ENCODE results near the gene CSF1.
A peak's percentile ranks its signal among the peaks of the same experiment; 100 is the strongest.
"Not testable (repeated sequence)": the region's sequence is repeated elsewhere in the genome, so short reads cannot be mapped to it uniquely, and the experiment has no call there.

The CSF1 gene

DNA sequence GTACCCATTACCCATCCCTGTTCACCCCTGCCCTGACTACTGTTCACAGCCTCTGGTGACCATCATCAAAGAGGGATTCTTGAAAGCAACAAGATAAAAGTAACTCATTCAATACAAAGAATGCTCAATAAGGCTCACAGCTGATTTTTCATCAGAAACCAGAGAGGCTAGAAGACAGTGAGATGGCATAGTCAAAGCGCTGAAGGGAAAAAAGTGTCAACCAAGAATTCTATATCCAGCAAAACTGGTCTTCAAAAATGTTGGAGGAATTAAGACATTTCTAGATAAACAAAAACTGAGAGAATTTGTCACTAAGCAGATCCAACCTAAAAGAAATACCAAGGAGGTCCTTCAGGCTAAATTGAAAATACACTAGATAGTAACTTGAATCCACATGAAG lies 27.1 kb downstream of the CSF1 start:
- DNase-seq (ENCODE audit: low read depth) = no peak

DNA sequence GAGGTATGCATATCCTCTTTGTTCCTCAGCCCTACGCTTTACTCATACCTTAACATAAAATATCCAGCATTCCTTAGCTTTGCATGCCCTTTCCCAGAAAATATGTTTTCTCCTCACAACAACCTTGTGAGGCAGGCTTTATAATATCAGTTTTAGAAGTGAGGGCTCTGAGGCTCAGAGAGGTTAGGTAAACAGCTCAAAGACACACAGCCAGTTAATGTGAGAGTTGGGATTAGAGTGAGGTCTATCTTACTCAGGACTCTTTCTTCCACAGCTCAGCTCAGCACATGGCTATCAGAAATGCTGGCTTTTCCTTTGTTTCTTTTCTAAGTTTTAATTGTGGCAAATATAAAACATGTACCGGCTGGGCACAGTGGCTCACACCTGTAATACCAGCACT lies 27.9 kb downstream of the CSF1 start:
- DNase-seq (ENCODE audit: low read depth) = no peak

DNA sequence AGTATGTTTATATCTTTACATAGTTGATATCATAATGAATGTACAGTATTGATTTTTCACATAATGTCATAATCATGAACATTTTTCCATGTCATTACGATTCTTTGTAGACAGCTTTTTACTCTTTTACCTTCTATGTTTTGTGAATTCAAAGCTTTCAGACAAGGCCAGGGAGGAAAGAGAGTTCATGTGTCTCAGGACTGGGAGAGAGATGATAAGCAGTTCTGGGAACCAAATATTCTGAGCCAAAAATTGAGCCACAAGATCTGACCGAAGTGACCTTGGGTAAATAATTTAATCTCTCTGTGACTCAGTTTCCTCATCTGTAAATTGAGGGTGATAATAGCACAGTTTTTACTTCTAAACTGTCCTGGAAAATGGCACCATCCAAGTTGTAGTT lies 31.8 kb downstream of the CSF1 start:
- DNase-seq (ENCODE audit: low read depth) = no peak

DNA sequence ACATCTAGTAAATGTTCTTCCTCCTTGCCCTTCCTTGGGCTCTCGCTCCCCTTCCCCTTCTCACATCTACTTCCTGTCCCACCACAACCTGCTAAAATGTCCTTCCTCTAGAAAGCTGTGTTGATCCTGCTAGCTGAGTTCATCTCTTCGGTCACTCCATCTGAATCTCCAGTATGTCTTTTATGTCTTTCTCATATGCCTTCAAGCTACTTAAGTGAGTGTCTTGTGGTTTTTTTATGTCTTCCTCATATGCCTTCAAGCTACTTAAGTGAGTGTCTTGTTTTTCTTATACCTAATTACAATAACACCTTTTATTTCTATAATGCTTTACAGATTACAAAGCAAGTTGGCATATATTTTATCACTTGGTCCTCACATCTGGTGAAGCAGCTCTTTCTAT lies 33.9 kb downstream of the CSF1 start:
- no peak for DNase-seq (ENCODE audit: low read depth)

DNA sequence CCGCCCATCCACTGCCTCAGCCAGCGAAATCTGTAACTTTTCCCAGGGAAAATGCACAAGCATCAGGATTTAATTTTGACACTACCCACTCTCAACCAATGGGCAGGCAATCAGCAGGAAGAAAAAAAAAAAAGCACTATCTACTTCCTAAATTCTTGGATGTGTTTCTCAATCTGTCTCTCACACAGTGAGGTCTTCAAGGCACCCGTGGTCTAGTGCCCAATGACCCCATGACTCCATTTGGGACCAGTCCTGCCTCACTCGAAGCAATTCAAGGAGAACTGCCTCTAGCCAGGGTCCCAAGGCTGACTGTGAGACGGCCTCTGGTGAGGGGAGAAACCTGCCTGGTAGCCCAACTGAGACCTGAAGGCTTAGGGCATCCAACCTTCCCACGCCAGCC lies 35.9 kb downstream of the CSF1 start:
- DNase-seq (ENCODE audit: low read depth) = no peak

DNA sequence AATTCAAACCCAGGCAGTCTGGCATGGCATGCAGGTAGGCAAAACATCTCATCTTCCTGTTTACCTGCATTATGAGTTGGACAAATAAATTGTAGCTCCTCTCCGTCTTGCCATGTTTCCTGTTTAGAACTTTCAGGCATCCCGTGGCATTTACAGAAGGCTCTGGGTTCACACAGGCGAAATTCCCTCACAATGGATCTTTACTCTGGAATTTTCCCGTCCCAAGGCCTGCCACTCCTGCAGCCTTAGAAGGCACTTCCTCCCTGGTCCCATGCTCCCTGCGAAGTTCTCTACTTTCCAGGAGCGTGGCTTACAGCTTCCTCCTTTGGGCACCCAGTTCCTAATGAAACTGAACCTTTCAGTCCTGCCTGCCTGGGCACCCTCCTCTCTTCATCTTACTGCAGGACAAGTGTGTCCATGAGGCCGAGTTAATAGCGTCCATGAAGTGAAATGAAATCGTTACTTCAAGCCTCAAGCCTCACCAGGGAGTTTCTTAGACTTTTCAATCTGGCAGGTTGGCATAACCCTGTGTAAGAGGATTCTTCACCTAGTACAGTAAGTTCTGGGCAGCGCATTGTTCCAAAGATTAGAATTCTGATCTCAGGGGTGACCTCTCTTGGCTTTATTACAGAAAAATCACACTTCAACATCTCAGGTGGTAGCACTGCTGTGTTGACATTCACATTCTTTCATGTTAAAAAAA lies 37.1 kb downstream of the CSF1 start:
- no peak for DNase-seq (ENCODE audit: low read depth)

DNA sequence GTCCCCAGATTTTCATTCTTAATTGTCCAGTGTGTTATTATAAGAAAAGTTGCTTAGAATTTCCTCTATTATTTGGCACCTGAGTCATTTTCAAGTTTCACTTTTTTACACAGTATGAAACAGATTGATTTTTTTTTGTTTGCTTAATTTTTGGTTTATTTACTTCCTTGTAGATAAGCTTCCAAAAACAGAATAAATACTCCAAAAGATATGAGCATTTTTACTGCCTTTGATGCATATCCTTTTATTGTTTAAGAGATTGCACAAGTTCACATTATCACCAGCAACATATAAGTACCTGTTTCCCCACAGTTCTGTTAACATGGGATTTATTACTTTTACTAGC lies 37.6 kb downstream of the CSF1 start:
- DNase-seq (ENCODE audit: low read depth) = no peak

DNA sequence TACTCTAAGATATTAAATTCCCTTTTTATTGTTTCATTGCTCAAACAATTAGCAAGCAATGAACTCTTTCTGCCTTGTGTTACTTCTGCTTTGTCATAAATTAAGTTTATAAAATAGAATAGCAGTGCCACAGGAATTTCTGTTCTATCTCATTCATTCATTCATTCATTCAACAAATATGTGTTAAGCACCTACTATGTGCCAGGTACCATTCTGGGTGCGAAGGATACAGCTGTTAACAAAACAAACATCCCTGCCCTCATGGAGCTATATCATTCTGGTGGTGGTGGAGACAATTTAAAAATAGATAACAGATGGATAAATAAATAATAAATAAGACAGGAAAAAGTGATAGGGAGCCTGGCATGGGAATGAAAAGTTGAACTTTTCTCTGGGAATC lies 39.4 kb downstream of the CSF1 start:
- no peak for DNase-seq (ENCODE audit: low read depth)

DNA sequence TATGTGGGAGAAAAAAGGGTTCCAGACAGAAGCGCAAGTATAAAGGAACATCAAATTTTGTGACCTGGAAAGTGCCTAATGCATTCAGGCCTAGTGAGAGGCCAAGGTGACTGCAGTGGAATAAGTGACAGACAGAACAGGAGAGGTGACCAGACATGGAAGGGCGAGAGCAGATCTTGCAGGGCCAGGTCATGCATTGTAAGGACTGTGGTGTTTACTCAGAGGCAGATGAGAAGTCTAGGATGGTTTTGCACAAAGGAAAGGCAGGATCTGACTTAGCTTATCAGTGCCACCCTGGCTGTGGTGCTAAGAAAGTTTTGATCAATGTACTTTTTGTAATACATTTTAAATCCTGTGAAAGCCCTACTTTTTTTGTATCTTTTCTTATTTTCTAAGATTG lies 39.9 kb downstream of the CSF1 start:
- no peak for DNase-seq (ENCODE audit: low read depth)

DNA sequence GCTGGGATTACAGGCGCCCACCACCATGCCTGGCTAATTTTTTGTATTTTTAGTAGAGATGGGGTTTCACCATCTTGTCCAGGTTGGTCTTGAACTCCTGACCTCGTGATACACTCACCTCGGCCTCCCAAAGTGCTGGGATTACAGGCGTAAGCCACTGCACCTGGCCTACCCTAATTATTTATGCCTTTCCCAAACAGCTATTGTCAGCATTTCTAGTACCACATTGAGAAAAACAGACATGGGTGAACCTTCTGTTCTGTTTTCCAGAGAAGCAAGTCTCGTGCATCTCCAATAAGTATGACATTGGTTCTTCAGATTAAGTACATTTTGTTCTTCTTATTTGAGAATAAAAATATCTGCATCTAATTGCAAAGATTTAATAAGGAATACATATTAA lies 40.9 kb downstream of the CSF1 start:
- not testable (repeated sequence) for DNase-seq (ENCODE audit: low read depth)

DNA sequence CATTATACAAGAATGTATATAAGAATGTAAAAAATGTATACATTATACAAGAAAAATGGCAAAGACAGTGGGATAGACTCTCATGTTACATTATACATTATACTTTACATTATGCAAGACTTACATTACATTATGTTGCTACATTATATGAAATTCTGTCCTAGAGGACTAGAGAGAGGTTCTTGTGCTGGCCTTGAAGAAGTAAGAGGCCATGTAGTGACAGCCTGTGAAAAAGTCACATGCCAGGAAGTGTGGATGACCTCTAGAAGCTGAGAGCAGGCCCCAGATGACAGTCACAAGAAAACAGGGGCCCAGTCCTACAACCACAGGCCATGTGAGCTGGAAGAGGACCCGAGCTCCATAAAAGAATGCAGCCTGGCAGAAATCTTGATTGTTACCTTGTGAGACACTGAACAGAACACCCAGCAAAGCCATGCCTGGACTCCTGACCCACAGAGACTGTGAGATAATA lies 43.4 kb downstream of the CSF1 start:
- DNase-seq (ENCODE audit: low read depth) = no peak

DNA sequence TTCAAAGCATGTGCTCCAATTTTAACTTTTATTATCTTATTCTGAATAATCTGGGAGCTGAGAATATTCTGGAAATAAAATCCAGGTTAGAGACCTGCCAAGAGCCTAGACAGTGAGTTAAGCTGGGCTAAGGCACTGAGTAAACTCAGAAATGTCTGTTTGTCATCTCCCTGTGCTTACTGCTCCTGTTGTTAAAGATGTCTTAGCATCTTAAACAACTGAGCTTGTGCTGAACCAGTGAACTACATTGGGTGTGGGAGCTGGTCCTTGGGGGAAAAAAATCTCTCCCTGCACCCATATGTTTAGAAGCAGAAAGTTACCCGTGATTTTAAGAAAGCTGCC lies 49.0 kb downstream of the CSF1 start:
- DNase-seq (ENCODE audit: low read depth) = no peak

DNA sequence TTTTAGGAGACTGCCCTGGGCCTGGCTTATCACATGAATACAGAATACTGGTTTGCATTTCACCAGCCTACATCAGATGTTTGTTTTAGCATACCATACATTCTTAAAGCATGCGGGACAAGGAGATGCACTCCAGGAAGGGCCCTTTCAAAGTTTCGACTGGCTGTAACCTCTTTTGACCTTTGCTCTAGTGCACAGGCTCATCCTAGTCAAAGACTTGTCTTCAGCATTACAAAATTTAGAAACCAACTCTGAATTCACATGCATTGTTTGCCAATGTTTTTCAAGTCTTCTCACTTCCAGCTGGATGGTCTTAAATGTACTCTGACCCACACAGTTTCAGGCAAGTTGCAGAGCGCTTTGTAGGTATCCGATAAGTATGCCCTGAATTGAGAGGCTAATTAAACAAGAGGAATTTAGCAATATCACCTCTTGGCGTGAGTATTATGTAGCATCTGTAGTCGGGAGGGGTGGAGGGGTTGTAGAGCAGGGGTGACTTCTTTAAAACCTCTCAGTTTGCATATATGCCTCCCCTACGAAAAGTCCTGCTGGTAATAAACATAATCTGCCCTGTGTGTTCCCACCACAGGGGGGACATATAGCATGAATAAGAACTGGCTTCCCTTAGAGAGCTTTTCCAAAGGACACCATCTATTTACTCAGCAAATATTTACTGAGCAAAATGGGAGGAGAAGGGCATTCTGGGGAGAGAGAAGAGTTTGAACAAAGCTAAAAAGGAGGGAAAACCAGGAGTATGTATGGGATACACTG lies 49.5 kb downstream of the CSF1 start:
- DNase-seq (ENCODE audit: low read depth) = peak; percentile 51

DNA sequence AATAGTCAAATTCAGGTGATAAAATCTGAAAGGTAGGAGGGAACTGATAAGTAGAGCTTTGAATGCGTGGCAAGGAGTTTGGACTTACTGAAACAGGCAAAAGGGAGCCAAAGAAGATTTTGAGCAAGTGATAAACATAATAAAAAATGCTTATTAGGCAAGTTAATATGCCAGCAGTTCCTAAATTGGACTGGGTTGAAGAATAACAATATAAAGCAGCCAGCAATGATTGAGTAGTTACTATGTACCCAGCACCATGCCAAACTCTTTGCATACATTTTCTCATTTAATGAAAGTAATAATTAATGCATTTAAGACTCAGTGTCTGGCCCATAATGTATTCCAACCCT lies 50.1 kb downstream of the CSF1 start:
- DNase-seq (ENCODE audit: low read depth) = no peak

DNA sequence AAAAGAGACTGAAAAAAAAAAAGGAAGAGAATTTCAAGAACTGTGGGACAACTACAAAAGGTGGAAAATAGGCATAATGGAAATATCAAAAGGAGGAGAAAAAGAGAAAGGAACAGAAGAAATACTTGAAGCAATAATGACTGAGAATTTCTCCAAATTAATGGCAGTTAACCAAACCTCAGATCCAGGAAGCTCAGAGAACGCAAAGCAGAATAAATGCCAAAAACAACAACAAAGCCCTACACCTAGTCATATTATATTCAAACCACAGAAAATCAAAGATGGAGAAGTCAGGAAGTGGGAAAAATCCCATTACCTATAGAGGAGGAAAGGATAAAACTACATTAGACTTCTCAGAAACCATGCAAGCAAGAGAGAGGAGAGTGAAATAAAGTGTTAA lies 53.2 kb downstream of the CSF1 start:
- no peak for DNase-seq (ENCODE audit: low read depth)

DNA sequence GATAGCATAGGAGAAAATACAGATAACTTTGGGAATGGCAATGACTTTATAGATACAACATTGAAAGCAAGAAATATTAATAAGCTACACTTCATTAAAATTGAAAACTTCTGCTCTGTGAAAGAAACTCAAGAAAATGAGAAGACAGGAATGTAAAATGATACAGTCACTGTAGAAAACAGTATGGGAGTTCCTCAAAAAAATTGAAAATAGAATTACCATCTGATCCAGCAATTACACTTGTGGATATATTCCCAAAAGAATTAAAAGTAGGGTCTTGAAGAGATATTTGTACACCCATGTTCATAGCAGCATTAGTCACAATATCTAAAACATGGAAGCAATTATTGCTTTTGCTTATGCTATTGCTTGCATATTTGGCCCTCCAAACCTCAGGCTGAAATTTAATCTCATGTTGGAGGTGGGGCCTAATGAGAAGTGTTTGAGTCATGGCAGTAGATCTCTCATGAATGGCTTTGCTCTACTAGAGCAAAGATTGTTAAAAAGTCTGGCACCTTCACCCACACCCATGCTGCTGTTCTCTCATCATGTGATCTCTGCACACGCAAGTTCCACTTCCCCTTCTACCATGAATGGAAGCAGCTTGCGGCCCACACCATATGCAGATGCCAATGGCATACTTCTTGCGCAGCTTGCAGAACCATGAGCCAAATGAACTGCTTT lies 58.6 kb downstream of the CSF1 start:
- peak; percentile 61 for DNase-seq (ENCODE audit: low read depth)

DNA sequence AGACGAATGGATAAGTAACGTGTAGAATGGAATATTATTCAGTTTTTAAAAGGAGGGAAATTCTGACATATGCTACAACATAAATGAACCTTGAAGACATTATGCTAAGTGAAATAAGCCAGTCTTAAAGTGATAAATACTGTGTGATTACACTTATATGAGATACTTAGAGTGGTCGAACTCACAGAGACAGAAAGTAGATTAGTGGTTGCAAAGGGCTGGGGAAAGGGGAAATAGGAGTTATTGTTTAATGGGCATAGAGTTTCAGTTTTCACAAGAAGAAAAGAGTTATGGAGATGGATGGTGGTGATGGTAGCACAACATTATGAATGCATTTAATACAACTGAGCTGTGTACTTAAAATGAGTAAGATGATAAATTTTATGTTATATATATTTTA lies 59.3 kb downstream of the CSF1 start:
- DNase-seq (ENCODE audit: low read depth) = no peak

DNA sequence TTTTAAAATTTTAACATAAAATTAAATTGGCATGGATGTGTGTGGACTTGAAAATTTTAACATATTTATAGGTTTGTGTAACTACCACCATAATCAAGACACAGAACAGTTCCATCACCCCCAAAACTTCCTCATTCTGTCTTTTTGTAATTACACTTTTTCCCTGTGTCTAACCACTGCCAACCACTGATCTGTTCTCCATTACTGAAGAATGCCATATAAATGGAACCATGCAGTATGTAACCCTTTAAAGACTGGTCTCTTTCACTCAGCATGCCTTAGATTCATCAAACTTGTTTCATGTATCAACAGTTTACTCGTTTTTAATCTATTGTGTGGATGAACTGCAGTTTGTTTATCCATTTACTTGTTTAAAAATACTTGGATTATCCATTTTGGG lies 60.9 kb downstream of the CSF1 start:
- no peak for DNase-seq (ENCODE audit: low read depth)

DNA sequence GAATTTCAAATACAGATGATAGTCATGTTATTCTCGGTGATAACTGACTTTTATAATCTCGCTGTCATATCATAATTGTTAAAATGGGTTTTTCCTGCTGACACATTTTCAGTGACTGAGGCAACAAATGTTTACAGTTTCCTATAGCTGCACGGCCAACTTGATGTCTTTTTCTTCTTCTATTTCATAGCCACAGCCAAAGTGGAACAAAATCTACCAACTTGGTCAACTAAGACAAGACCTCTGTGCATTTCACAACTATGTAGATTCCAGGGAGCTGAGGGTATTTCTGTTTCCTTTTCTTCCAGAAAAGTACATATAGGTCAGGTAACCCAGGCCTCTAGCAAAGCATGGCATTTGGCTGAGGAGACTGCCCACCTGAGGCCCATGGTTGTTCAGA lies 63.5 kb downstream of the CSF1 start:
- DNase-seq (ENCODE audit: low read depth) = no peak

DNA sequence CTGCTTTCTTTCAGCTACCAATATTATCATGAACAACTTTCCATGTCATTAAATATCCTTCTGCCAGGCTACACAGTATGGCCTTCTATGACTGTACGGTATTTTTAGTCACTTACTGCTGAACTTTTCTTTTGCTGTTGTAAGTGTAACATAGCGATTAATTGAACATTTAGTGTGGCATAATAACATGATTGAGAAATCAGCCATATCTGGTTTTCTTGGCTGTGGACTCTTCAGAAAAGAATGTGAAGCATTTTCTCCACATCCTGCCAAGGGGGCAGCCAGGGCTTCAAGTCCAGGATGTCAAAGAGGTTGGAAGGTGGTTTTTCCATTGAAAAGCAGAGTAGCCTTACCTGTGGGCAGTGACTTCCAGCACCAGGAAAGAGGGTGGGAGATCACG lies 65.1 kb downstream of the CSF1 start:
- peak; percentile 60 for DNase-seq (ENCODE audit: low read depth)

DNA sequence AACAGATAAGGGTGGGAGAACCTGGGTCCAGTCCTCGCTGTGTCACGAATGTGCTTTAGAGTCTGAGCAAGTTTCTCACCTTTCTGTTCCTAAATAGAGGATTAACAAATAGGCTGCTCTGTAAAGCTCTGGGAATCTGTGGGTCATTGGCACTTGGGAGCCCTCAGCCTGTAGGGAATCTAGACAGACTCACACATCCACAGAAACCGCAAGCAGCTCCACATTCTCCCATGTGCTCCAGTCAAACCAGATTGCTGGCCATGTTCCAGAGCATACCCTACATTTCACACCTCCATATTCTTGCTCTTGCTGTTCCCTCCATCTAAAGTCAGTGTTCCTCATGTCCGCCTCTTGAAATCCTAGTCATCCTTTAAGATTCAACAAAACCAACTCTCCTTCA lies 66.1 kb downstream of the CSF1 start:
- no peak for DNase-seq (ENCODE audit: low read depth)

DNA sequence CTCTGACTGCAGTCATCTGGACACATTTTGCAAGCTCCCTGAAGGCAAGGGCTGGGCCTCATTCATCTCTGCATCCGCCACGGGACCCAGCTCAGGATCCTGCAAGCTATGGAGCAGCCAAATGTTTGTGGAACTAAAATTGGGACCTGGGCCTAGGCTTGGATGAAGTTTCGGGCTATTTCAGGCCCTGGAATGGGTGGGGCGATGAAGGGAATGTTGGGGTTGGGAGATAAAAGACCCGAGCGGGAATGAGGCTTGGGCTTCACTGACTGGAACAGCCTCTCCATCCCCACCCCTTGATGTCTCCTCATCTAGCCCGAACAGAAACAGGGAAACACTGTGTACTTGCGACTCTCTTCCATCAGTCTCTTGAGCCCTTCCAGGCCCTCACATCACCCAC lies 66.6 kb downstream of the CSF1 start:
- DNase-seq (ENCODE audit: low read depth) = no peak

DNA sequence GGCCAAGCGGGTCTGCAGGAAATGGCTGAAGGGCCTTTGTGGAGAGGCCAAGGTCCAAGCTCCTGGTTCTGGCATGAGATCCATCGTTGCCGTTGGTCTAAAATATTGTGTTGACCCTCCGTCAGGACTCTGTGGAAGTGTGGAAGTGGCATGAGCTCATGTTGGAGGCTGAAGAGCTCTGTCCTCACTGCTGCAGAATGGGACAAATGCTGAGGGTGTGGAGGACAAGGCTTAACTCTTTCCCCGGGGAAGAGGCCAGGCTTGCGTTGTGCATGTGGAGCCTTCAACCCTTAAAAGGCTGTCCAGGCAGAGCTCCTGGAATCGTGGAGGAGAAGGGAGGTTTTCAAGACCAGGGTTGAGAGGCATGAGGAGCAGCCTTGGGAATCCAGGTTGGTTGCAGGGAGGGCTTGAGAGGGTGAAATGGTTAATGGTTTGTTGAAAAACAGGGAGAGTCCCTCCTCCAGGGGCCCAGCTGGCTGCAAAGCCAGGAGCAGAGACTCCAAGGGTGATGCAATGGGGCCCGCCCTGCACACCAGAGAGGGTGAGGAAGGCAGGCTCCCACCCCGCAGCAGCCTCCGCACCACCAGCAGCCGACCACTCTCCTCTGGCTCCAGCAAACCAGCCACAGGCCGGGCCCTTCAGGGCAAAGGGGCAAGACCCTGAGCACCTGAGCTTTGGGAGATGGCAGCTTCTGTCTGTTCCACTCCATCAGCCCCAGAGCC lies 67.2 kb downstream of the CSF1 start:
- DNase-seq (ENCODE audit: low read depth) = no peak
